CD14-positive monocyte (primary cell): ENCODE results near the gene TRAPPC10. TPM values are rescaled to one million over a fixed set of nuclear protein-coding genes. Genes with fewer than 3 reads are reported as not detected.

Experiments used
- DNase-seq, 3 donors: peaks; one replicate each; pipeline ENCODE4 v3.0.0-alpha.2; 2011 to 2022
- H2AFZ ChIP-seq: 2 replicates; pipeline ENCODE4 v1.6.0; 2012; ENCODE audit warnings: mild to moderate bottlenecking, low read depth, low read length, inconsistent platforms; ENCODE audit not compliant: insufficient read depth, poor library complexity, severe bottlenecking
- H3K27ac ChIP-seq, 2 donors: 1 replicate in 1 of 2; 2 replicates in 1 of 2; pipeline ENCODE4 v1.5.1; 2012 to 2013; ENCODE audit warnings: low read length in 2 of 2, control low read depth in 1 of 2, inconsistent platforms in 1 of 2, low read depth in 1 of 2, mild to moderate bottlenecking in 1 of 2
- H3K27me3 ChIP-seq, 2 donors: one replicate each; pipeline versions ENCODE4 v1.6.0 to v1.6.1; 2011 to 2013; ENCODE audit warnings: low read length in 2 of 2; ENCODE audit not compliant: control insufficient read depth in 2 of 2, insufficient read depth in 2 of 2
- H3K36me3 ChIP-seq, 2 donors: replicated peaks in 1 of 2; 1 replicate in 1 of 2; 2 replicates in 1 of 2; pipeline versions ENCODE4 v1.5.1 to v1.6.1; 2012 to 2013; ENCODE audit warnings: low read length in 2 of 2, control low read depth in 1 of 2, inconsistent platforms in 1 of 2, mild to moderate bottlenecking in 1 of 2; ENCODE audit not compliant: insufficient read depth in 2 of 2, control insufficient read depth in 1 of 2
- H3K4me1 ChIP-seq, 2 donors: 1 replicate in 1 of 2; 2 replicates in 1 of 2; pipeline versions ENCODE4 v1.5.1 to v1.6.1; 2012 to 2013; ENCODE audit warnings: low read length in 2 of 2, control low read depth in 1 of 2, inconsistent platforms in 1 of 2, mild to moderate bottlenecking in 1 of 2, moderate library complexity in 1 of 2; ENCODE audit not compliant: insufficient read depth in 2 of 2, control insufficient read depth in 1 of 2
- H3K4me2 ChIP-seq: replicated peaks from 2 replicates; pipeline ENCODE3; 2012; ENCODE audit warnings: low read length, moderate library complexity, mild to moderate bottlenecking; ENCODE audit not compliant: poor library complexity, severe bottlenecking; ENCODE audit errors: extremely low read depth
- H3K4me3 ChIP-seq, 3 experiments: fragments of 200-600 bp in 1 of 3; sonication (generic) in 1 of 3; replicated peaks in 1 of 3; 1 replicate in 2 of 3; 2 replicates in 1 of 3; pipeline ENCODE4 v1.5.1; 2011 to 2013; ENCODE audit warnings: low read length in 3 of 3, mild to moderate bottlenecking in 3 of 3, control low read depth in 2 of 3, low read depth in 2 of 3, inconsistent platforms in 1 of 3, moderate library complexity in 1 of 3
- H3K79me2 ChIP-seq: 2 replicates; pipeline ENCODE4 v1.6.0; 2012; ENCODE audit warnings: mild to moderate bottlenecking, control low read depth, inconsistent platforms, low read length, moderate library complexity; ENCODE audit not compliant: insufficient read depth
- H3K9ac ChIP-seq: 2 replicates; pipeline ENCODE4 v1.6.0; 2017; ENCODE audit warnings: low read length, mild to moderate bottlenecking; ENCODE audit not compliant: insufficient read depth, poor library complexity, severe bottlenecking
- H3K9me3 ChIP-seq, 2 donors: replicated peaks in 1 of 2; 1 replicate in 1 of 2; 2 replicates in 1 of 2; pipeline versions ENCODE4 v1.5.1 to v1.6.1; 2012 to 2013; ENCODE audit warnings: low read length in 2 of 2, control low read depth in 1 of 2; ENCODE audit not compliant: control insufficient read depth in 1 of 2, insufficient read depth in 1 of 2
- H4K20me1 ChIP-seq: 2 replicates; pipeline ENCODE4 v1.6.0; 2012; ENCODE audit warnings: mild to moderate bottlenecking, low read length, control low read depth, moderate library complexity; ENCODE audit not compliant: insufficient read depth
- H3K27ac Mint-ChIP-seq, 7 donors: one replicate each; pipeline ENCODE4 v1.8.0; 2020; ENCODE audit warnings: mild to moderate bottlenecking in 7 of 7, mixed read lengths in 7 of 7, moderate library complexity in 6 of 7, inconsistent platforms in 2 of 7
- H3K27me3 Mint-ChIP-seq, 3 donors: one replicate each; pipeline ENCODE4 v1.8.0; 2021 to 2022; ENCODE audit warnings: low read depth in 3 of 3, mild to moderate bottlenecking in 3 of 3, mixed read lengths in 3 of 3, moderate library complexity in 3 of 3, inconsistent platforms in 1 of 3
- H3K36me3 Mint-ChIP-seq, 2 donors: one replicate each; pipeline ENCODE4 v1.8.0; 2020; ENCODE audit warnings: mixed read lengths in 2 of 2, inconsistent platforms in 1 of 2, mild to moderate bottlenecking in 1 of 2
- H3K4me1 Mint-ChIP-seq: one replicate; pipeline ENCODE4 v1.8.0; 2020; ENCODE audit warnings: mild to moderate bottlenecking, mixed read lengths
- H3K4me3 Mint-ChIP-seq, 2 donors: one replicate each; pipeline ENCODE4 v1.8.0; 2020; ENCODE audit warnings: mild to moderate bottlenecking in 2 of 2, mixed read lengths in 2 of 2, moderate library complexity in 1 of 2
- H3K9me3 Mint-ChIP-seq, 7 donors: one replicate each; pipeline ENCODE4 v1.8.0; 2020 to 2022; ENCODE audit warnings: mixed read lengths in 7 of 7, mild to moderate bottlenecking in 6 of 7, moderate library complexity in 6 of 7, inconsistent platforms in 2 of 7
- WGBS: methylation state at CpG from one replicate; pipeline ENCODE4 v1.1.5; 2013; ENCODE audit warnings: missing lambda C conversion rate; ENCODE audit not compliant: insufficient coverage; 5-methylcytosine and 5-hydroxymethylcytosine counted together
- intact Hi-C, 2 donors: fragments of 100-400 bp; cut with micrococcal nuclease; formaldehyde crosslinking; loops; one replicate each; pipeline versions ENCODE4 v1.15.0 to v1.15.1; 2023
- polyA plus RNA-seq, 3 donors: library from polyadenylated mRNA; depleted of rRNA in 1 of 3; unstranded in 2 of 3; stranded (reverse) in 1 of 3; fragments of 300-500 nt in 2 of 3; fragments of >200 nt in 1 of 3; fragmentation: Illumina TruSeq in 2 of 3; gene quantifications; 1 replicate in 2 of 3; 2 replicates in 1 of 3; pipeline ENCODE4 v1.2.3, GENCODE V29; 2012 to 2021
- TF ChIP-seq, protein P1 (sequence below): fragments of 200-600 bp; IDR thresholded peaks from one replicate; pipeline ENCODE4 v1.8.0; 2022; ENCODE audit warnings: antibody characterized with exemption, mild to moderate bottlenecking

The TRAPPC10 gene
- polyA plus RNA-seq, 3 donors: 5.9 to 40.6 (median 8.6) TPM

DNA sequence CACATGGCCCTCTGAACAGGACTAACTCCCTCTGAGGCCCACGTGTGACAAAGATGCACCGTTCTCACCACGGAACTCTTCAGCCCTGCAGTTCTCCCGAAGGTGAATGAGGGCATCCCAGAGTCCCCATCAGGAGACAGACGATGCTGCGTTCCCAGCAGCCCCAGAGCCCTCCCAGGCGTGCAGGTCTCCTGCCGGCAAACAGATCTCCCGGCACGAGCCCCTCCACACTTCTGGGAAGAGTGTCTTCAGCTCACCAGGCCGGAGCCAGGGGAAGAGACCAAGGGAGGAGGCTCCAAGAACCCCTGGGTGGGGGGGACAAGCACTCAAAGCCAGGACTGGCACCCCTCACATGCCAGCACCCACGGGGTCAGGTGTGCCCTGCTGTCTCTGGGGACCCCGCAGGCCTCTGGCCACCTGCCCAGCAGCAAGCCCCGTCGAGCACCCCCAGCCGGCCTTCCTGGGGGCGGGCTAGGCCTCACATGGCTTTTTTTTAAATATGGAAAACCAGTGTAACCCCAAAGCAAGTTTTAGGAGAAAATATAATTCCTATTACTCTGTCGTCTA is 45.1 kb upstream of the TRAPPC10 start:
- TF ChIP-seq, protein P1, sequence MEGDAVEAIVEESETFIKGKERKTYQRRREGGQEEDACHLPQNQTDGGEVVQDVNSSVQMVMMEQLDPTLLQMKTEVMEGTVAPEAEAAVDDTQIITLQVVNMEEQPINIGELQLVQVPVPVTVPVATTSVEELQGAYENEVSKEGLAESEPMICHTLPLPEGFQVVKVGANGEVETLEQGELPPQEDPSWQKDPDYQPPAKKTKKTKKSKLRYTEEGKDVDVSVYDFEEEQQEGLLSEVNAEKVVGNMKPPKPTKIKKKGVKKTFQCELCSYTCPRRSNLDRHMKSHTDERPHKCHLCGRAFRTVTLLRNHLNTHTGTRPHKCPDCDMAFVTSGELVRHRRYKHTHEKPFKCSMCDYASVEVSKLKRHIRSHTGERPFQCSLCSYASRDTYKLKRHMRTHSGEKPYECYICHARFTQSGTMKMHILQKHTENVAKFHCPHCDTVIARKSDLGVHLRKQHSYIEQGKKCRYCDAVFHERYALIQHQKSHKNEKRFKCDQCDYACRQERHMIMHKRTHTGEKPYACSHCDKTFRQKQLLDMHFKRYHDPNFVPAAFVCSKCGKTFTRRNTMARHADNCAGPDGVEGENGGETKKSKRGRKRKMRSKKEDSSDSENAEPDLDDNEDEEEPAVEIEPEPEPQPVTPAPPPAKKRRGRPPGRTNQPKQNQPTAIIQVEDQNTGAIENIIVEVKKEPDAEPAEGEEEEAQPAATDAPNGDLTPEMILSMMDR: no peak
- H3K4me3 Mint-ChIP-seq: no peak overlapping the region
- no peaks in the 10 kb centered on the region for H3K4me1 Mint-ChIP-seq
- H3K9me3 Mint-ChIP-seq: peaks cover 0 to 2% (median 0%) of the 10 kb centered on the region in 7 donors
- Histone ChIP-seq H3K4me2 (no peak overlapping the region), H3K4me1 (no peaks in the 10 kb centered on the region), H3K9ac (no peak overlapping the region), H3K36me3 (peaks cover 71 to 97% of the 10 kb centered on the region in 2 donors), H3K27ac (no peak overlapping the region), H2AFZ (no peak overlapping the region), H4K20me1 (peaks cover 90% of the 10 kb centered on the region), H3K27me3 (no peaks in the 10 kb centered on the region), H3K9me3 (no peaks in the 10 kb centered on the region), H3K79me2 (no peaks in the 10 kb centered on the region), H3K4me3 (no peak overlapping the region)
- DNase-seq: no peak
- peaks cover 61 to 71% of the 10 kb centered on the region in 2 donors for H3K36me3 Mint-ChIP-seq
- intact Hi-C loops: no loop called here
- WGBS: 96% methylated on average over 15 of the region's 18 CpGs
- H3K27me3 Mint-ChIP-seq: no peaks in the 10 kb centered on the region
- H3K27ac Mint-ChIP-seq: no peak overlapping the region

DNA sequence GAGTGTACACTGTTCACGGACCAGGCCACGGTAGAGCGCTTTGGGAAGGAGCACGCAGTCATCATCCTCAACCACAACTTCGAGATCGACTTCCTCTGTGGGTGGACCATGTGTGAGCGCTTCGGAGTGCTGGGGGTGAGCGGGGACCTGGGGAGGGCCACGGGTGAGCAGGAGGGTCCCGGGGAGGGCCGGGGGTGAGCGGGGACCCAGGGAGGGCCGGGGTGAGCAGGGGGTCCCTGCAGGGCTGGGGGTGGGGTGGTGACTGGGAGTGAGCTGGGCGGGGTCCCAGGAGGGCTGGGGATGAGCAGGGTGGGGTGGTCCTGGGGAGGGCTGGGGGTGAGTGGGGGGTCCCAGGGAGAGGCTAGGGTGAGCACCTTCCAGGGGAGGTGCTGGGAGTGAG is 44.1 kb upstream of the TRAPPC10 start:
- H3K9ac ChIP-seq: no peak overlapping the region
- Mint-ChIP-seq H3K4me3 (no peak overlapping the region), H3K9me3 (peaks cover 0 to 2% (median 0%) of the 10 kb centered on the region in 7 donors), H3K27me3 (no peaks in the 10 kb centered on the region), H3K27ac (peak overlapping the region in 1 of 7 donors; percentile 39), H3K36me3 (peaks cover 71 to 72% of the 10 kb centered on the region in 2 donors), H3K4me1 (no peaks in the 10 kb centered on the region)
- no peak overlapping the region for H2AFZ ChIP-seq
- no peaks in the 10 kb centered on the region for H3K4me1 ChIP-seq
- no peak for DNase-seq
- H3K4me2 ChIP-seq: no peak overlapping the region
- H3K27ac ChIP-seq: no peak overlapping the region
- no peaks in the 10 kb centered on the region for H3K79me2 ChIP-seq
- WGBS: 83% methylated on average over 3 of the region's 15 CpGs
- intact Hi-C loops: no loop called here
- no peak overlapping the region for H3K4me3 ChIP-seq
- H3K36me3 ChIP-seq: peaks cover 72 to 98% of the 10 kb centered on the region in 2 donors
- peaks cover 89% of the 10 kb centered on the region for H4K20me1 ChIP-seq
- no peaks in the 10 kb centered on the region for H3K9me3 ChIP-seq
- H3K27me3 ChIP-seq: no peaks in the 10 kb centered on the region
- TF ChIP-seq, protein P1: no peak
